Measurements from ENCODE around the gene PRKRIP1.

Gene PRKRIP1

GRCh38 chr7:102464577-102465280 lies 68.6 kb downstream of the PRKRIP1 start, which contains the start of the genes ALKBH4 and LRWD1:
Gene ALKBH4 (minus strand): TSS chr7:102464863. CDS start chr7:102464836, 27 bp downstream.
Gene LRWD1 (plus strand): TSS chr7:102464984. CDS start chr7:102465081, 97 bp downstream.
- DNase-seq (ENCODE audit: extremely low spot score), result peak; percentile 100
- ChIA-PET POLR2A (no interaction called here), CTCF (interaction anchor here (0.9 to 1.8 kb wide), 4 partner anchors 14 to 57 kb away, joined by 3 to 7 read pairs (median 4); no protein-coding TSS in a partner anchor)
- TF ChIP-seq CTCF (IDR thresholded peaks at IDR 0.05; ENCODE audit: control extremely low read depth, extremely low read depth, low read depth, missing control alignments), result peak; percentile 12

- no peak for DNase-seq (ENCODE audit: extremely low spot score)
- POLR2A ChIA-PET, result interaction anchor here (0.6 kb wide), 1 partner anchor 102 kb away, joined by 3 read pairs; no protein-coding TSS in a partner anchor
- no peak for TF ChIP-seq CTCF (IDR thresholded peaks at IDR 0.05; ENCODE audit: control extremely low read depth, extremely low read depth, low read depth, missing control alignments)
- CTCF ChIA-PET, result interaction anchor here (0.6 to 3.6 kb wide), 11 partner anchors 8 to 746 kb away, joined by 3 to 16 read pairs (median 6); no protein-coding TSS in a partner anchor
Observed at GRCh38 chr7:102466097-102466496, 69.9 kb downstream of the PRKRIP1 start.

- no peak for TF ChIP-seq CTCF (IDR thresholded peaks at IDR 0.05; ENCODE audit: control extremely low read depth, extremely low read depth, low read depth, missing control alignments)
- ChIA-PET POLR2A (interaction anchor here (0.6 to 0.7 kb wide), 2 partner anchors 52 to 58 kb away, joined by 3 read pairs; no protein-coding TSS in a partner anchor), CTCF (interaction anchor here (0.8 to 3.6 kb wide), 19 partner anchors 10 to 184 kb away, joined by 3 to 16 read pairs (median 4); no protein-coding TSS in a partner anchor)
- DNase-seq (ENCODE audit: extremely low spot score), result no peak
Observed at GRCh38 chr7:102467581-102468477, 71.7 kb downstream of the PRKRIP1 start.

GRCh38 chr7:102468478-102469350 lies 72.6 kb downstream of the PRKRIP1 start:
- no peak for DNase-seq (ENCODE audit: extremely low spot score)
- POLR2A ChIA-PET, result no interaction called here
- CTCF ChIA-PET, result interaction anchor here (0.9 to 3.6 kb wide), 6 partner anchors 11 to 170 kb away, joined by 3 to 16 read pairs (median 8); no protein-coding TSS in a partner anchor
- TF ChIP-seq CTCF (IDR thresholded peaks at IDR 0.05; ENCODE audit: control extremely low read depth, extremely low read depth, low read depth, missing control alignments), result no peak

- DNase-seq (ENCODE audit: extremely low spot score), result no peak
- POLR2A ChIA-PET, result no interaction called here
- CTCF ChIA-PET, result interaction anchor here (3.6 kb wide), 1 partner anchor 65 kb away, joined by 16 read pairs; no protein-coding TSS in a partner anchor
- no peak for TF ChIP-seq CTCF (IDR thresholded peaks at IDR 0.05; ENCODE audit: control extremely low read depth, extremely low read depth, low read depth, missing control alignments)
Observed at GRCh38 chr7:102469351-102469971, 73.3 kb downstream of the PRKRIP1 start.

Measured in GM10248 (cell line).